Fibroblast of lung (primary cell): ENCODE measurements around the gene FBXO39. TPM values are rescaled to one million over a fixed set of nuclear protein-coding genes. Genes with fewer than 3 reads are reported as not detected.
A peak's percentile ranks its signal among the peaks of the same experiment; 100 is the strongest.
"Not testable (repeated sequence)": the region's sequence is repeated elsewhere in the genome, so short reads cannot be mapped to it uniquely, and the experiment has no call there.

ENCODE experiments used
- DNase-seq, 2 donors: peaks; one replicate each; pipeline versions ENCODE4 v3.0.0 to v3.0.0-alpha.2; 2010; ENCODE audit warnings: low read depth in 2 of 2
- H2AFZ ChIP-seq: 2 replicates; pipeline ENCODE4 v1.5.1; 2012; ENCODE audit warnings: low read length, control low read depth, inconsistent platforms
- H3K27ac ChIP-seq: 2 replicates; pipeline ENCODE4 v1.5.1; 2011; ENCODE audit warnings: low read length, control low read depth; ENCODE audit not compliant: insufficient read depth
- H3K27me3 ChIP-seq: 2 replicates; pipeline ENCODE4 v1.5.1; 2011; ENCODE audit warnings: mild to moderate bottlenecking, low read length; ENCODE audit not compliant: control insufficient read depth, insufficient read depth
- H3K36me3 ChIP-seq: 2 replicates; pipeline ENCODE4 v1.5.1; 2011; ENCODE audit warnings: low read length; ENCODE audit not compliant: control insufficient read depth, insufficient read depth
- H3K4me1 ChIP-seq: 2 replicates; pipeline ENCODE4 v1.5.1; 2011; ENCODE audit warnings: low read length; ENCODE audit not compliant: control insufficient read depth, insufficient read depth; ENCODE audit errors: extremely low read depth
- H3K4me2 ChIP-seq: 2 replicates; pipeline ENCODE4 v1.5.1; 2011; ENCODE audit warnings: low read length, control low read depth; ENCODE audit not compliant: insufficient read depth; ENCODE audit errors: extremely low read depth
- H3K4me3 ChIP-seq, 4 experiments: fragments of 200-600 bp in 1 of 4; sonication (generic) in 1 of 4; replicated peaks in 1 of 4; 2 replicates each; pipeline ENCODE4 v1.5.1; 2011 to 2016; ENCODE audit warnings: low read length in 4 of 4, low read depth in 3 of 4, mild to moderate bottlenecking in 3 of 4, control low read depth in 2 of 4, inconsistent platforms in 1 of 4, mixed read lengths in 1 of 4; ENCODE audit not compliant: insufficient read depth in 1 of 4; ENCODE audit errors: control extremely low read depth in 1 of 4
- H3K79me2 ChIP-seq: 2 replicates; pipeline ENCODE4 v1.5.1; 2012; ENCODE audit warnings: mild to moderate bottlenecking, low read length, inconsistent platforms; ENCODE audit not compliant: control insufficient read depth, insufficient read depth
- H3K9ac ChIP-seq: 2 replicates; pipeline ENCODE4 v1.5.1; 2011; ENCODE audit warnings: mild to moderate bottlenecking, low read length, control low read depth; ENCODE audit not compliant: insufficient read depth
- H3K9me3 ChIP-seq: 2 replicates; pipeline ENCODE4 v1.5.1; 2012; ENCODE audit warnings: low read depth, low read length; ENCODE audit not compliant: control insufficient read depth, insufficient read depth
- H4K20me1 ChIP-seq: 2 replicates; pipeline ENCODE4 v1.5.1; 2011; ENCODE audit warnings: low read length; ENCODE audit not compliant: control insufficient read depth, insufficient read depth; ENCODE audit errors: extremely low read depth
- CTCF ChIP-seq, 2 donors: IDR thresholded peaks in 1 of 2; conservative IDR thresholded peaks in 1 of 2; 1 replicate in 1 of 2; 2 replicates in 1 of 2; pipeline ENCODE4 v1.5.1; 2011 to 2012; ENCODE audit warnings: low read length in 2 of 2, control low read depth in 1 of 2, inconsistent platforms in 1 of 2, low read depth in 1 of 2, mild to moderate bottlenecking in 1 of 2
- EZH2 ChIP-seq: IDR thresholded peaks from 2 replicates; pipeline ENCODE4 v1.5.1; 2012; ENCODE audit warnings: low read length, control low read depth, mild to moderate bottlenecking; ENCODE audit errors: missing control alignments
- polyA minus RNA-seq: library from RNA; depleted of rRNA, polyadenylated mRNA; stranded (reverse); fragments of >200 nt; gene quantifications from 2 replicates; pipeline ENCODE4 v1.2.3, GENCODE V29; 2011; ENCODE audit warnings: low replicate concordance
- polyA plus RNA-seq, 2 donors: library from polyadenylated mRNA; depleted of rRNA in 1 of 2; stranded (reverse) in 1 of 2; unstranded in 1 of 2; fragments of >200 nt; gene quantifications; 2 replicates each; pipeline ENCODE4 v1.2.1, GENCODE V29; 2011 to 2012; ENCODE audit warnings: missing spikeins in 1 of 2
- total RNA-seq: library from RNA; depleted of rRNA; stranded (reverse); fragments of >200 nt; gene quantifications from 2 replicates; pipeline ENCODE4 v1.2.1, GENCODE V29; 2014

The FBXO39 gene
- total RNA-seq (0.51 and 0.66 TPM in 2 replicates), polyA plus RNA-seq (0.10 and 0.25 TPM in 2 replicates), polyA minus RNA-seq (2.0 TPM in 1 of 2 replicates, not detected in the other)
- 0.08 TPM in 1 of 2 replicates, not detected in the other for polyA plus RNA-seq (2012)

GRCh38 chr17:6775871-6776405 lies at the start of gene FBXO39:
Gene FBXO39, plus strand, starts transcription at chr17:6776215. Its CDS starts 3,654 bp downstream, at chr17:6779869.
- Histone ChIP-seq H2AFZ (no peak within 1 kb of the TSS), H3K27me3 (peaks cover 29% of the 10 kb centered on the region), H4K20me1 (no peaks in the 10 kb centered on the region), H3K4me3 (peak within 1 kb of the TSS in 1 of 4 experiments; percentile 22), H3K79me2 (no peaks in the 10 kb centered on the region), H3K27ac (no peak within 1 kb of the TSS), H3K4me2 (no peak within 1 kb of the TSS), H3K9me3 (no peaks in the 10 kb centered on the region), H3K9ac (no peak within 1 kb of the TSS), H3K4me1 (no peaks in the 10 kb centered on the region), H3K36me3 (peaks cover 3% of the 10 kb centered on the region)
- DNase-seq = no peak
- TF ChIP-seq EZH2 = no peak

- H2AFZ ChIP-seq = no peak overlapping the region
- H3K4me2 ChIP-seq = no peak overlapping the region
- no peaks in the 10 kb centered on the region for H3K4me1 ChIP-seq
- no peaks in the 10 kb centered on the region for H3K27me3 ChIP-seq
- H4K20me1 ChIP-seq = no peaks in the 10 kb centered on the region
- no peaks in the 10 kb centered on the region for H3K79me2 ChIP-seq
- no peaks in the 10 kb centered on the region for H3K36me3 ChIP-seq
- no peak for DNase-seq
- TF ChIP-seq EZH2 (no peak), CTCF (conservative IDR thresholded peaks at IDR 0.05 in 1 of 2, IDR thresholded peaks at IDR 0.05 in 1 of 2; ENCODE audit: low read depth in 1 of 2, low read length in 2 of 2) (no peak)
- no peak overlapping the region for H3K4me3 ChIP-seq
- no peak overlapping the region for H3K27ac ChIP-seq
- H3K9me3 ChIP-seq = no peaks in the 10 kb centered on the region
- H3K9ac ChIP-seq = no peak overlapping the region
Observed at GRCh38 chr17:6729531-6729930, 46.5 kb upstream of the FBXO39 start.

- H3K79me2 ChIP-seq, H2AFZ ChIP-seq, DNase-seq, H3K27me3 ChIP-seq, H4K20me1 ChIP-seq, H3K4me2 ChIP-seq, H3K36me3 ChIP-seq, H3K9me3 ChIP-seq, H3K4me3 ChIP-seq, H3K27ac ChIP-seq, H3K4me1 ChIP-seq, H3K9ac ChIP-seq: not testable (repeated sequence)
Observed at GRCh38 chr17:6746665-6747064, 29.4 kb upstream of the FBXO39 start.

GRCh38 chr17:6748617-6749016 lies 27.4 kb upstream of the FBXO39 start:
- H3K79me2 ChIP-seq = no peaks in the 10 kb centered on the region
- TF ChIP-seq CTCF (conservative IDR thresholded peaks at IDR 0.05 in 1 of 2, IDR thresholded peaks at IDR 0.05 in 1 of 2; ENCODE audit: low read depth in 1 of 2, low read length in 2 of 2) = no peak
- no peak for TF ChIP-seq EZH2
- H3K27me3 ChIP-seq = peaks cover under 1% of the 10 kb centered on the region

More at GRCh38 chr17:6748617-6749016, 27.4 kb upstream of the FBXO39 start:
- Histone ChIP-seq H2AFZ (no peak overlapping the region), H3K9me3 (no peaks in the 10 kb centered on the region), H3K4me3 (no peak overlapping the region), H3K9ac (no peak overlapping the region), H3K36me3 (no peaks in the 10 kb centered on the region), H4K20me1 (no peaks in the 10 kb centered on the region), H3K4me1 (peaks cover 13% of the 10 kb centered on the region), H3K27ac (no peak overlapping the region), H3K4me2 (no peak overlapping the region)
- DNase-seq = no peak
